Measurements from ENCODE around the gene FOXP1.

The FOXP1 gene

GRCh38 chr3:71469138-71469435, 114.4 kb downstream of the FOXP1 start:
- DNase-seq, result no peak

- DNase-seq, result no peak
Measured at GRCh38 chr3:71468311-71469137, 115.0 kb downstream of the FOXP1 start.

- no peak for DNase-seq
Measured at GRCh38 chr3:71466483-71466882, 117.0 kb downstream of the FOXP1 start.

GRCh38 chr3:71465371-71466036, 118.0 kb downstream of the FOXP1 start:
- DNase-seq, result no peak

GRCh38 chr3:71464613-71465012, 118.9 kb downstream of the FOXP1 start:
- DNase-seq, result no peak

GRCh38 chr3:71463617-71464016, 119.9 kb downstream of the FOXP1 start:
- DNase-seq, result no peak

GRCh38 chr3:71462586-71462985, 120.9 kb downstream of the FOXP1 start:
- no peak for DNase-seq

GRCh38 chr3:71461749-71462483, 121.6 kb downstream of the FOXP1 start:
- DNase-seq, result no peak

- no peak for DNase-seq
Measured at GRCh38 chr3:71461114-71461513, 122.4 kb downstream of the FOXP1 start.

- DNase-seq, result no peak
Measured at GRCh38 chr3:71458895-71459294, 124.6 kb downstream of the FOXP1 start.

- DNase-seq, result no peak
Measured at GRCh38 chr3:71456826-71457225, 126.7 kb downstream of the FOXP1 start.

GRCh38 chr3:71456156-71456555, 127.4 kb downstream of the FOXP1 start:
- no peak for DNase-seq

GRCh38 chr3:71454512-71455403, 128.8 kb downstream of the FOXP1 start:
- peak in 1 of 2 experiments; percentile 24 for DNase-seq

GRCh38 chr3:71453822-71454511, 129.6 kb downstream of the FOXP1 start:
- no peak for DNase-seq

- DNase-seq, result no peak
Measured at GRCh38 chr3:71453319-71453718, 130.2 kb downstream of the FOXP1 start.

- no peak for DNase-seq
Measured at GRCh38 chr3:71451812-71452211, 131.7 kb downstream of the FOXP1 start.

- no peak for DNase-seq
Measured at GRCh38 chr3:71451060-71451459, 132.5 kb downstream of the FOXP1 start.

- DNase-seq, result no peak
Measured at GRCh38 chr3:71450162-71450561, 133.4 kb downstream of the FOXP1 start.

GRCh38 chr3:71447803-71448202, 135.7 kb downstream of the FOXP1 start:
- DNase-seq, result no peak

GRCh38 chr3:71447197-71447596, 136.3 kb downstream of the FOXP1 start:
- DNase-seq, result no peak

- no peak for DNase-seq
Measured at GRCh38 chr3:71446734-71447133, 136.8 kb downstream of the FOXP1 start.

- no peak for DNase-seq
Measured at GRCh38 chr3:71446260-71446659, 137.3 kb downstream of the FOXP1 start.

Measured in activated CD4-positive, alpha-beta T cell treated with anti-CD3 and anti-CD28 coated beads, Interleukin-2, amount 50 U/mL, for 4 hours (primary cell).